SK-N-SH treated with all-trans-retinoic acid at 6 μM for 48 hours (cell line): ENCODE results near the gene PLD1.

Source experiments
- ARNTL ChIP-seq: fragments of 450-650 bp; formaldehyde crosslinking; IDR thresholded peaks from 2 replicates; pipeline ENCODE4 v1.5.0; 2020; ENCODE audit warnings: low read depth, mild to moderate bottlenecking, moderate library complexity, borderline replicate concordance
- RARB ChIP-seq: fragments of 250-450 bp; sonication (Bioruptor Pico); IDR thresholded peaks from 2 replicates; pipeline ENCODE4 v1.8.0; 2021; ENCODE audit warnings: mild to moderate bottlenecking, moderate library complexity
- TCF4 ChIP-seq: fragments of 250-450 bp; sonication (Bioruptor Pico); IDR thresholded peaks from 2 replicates; pipeline ENCODE4 v1.8.0; 2021; ENCODE audit warnings: mild to moderate bottlenecking, moderate library complexity, borderline replicate concordance
- ZC3H10 ChIP-seq: fragments of 250-450 bp; sonication (Bioruptor Pico); IDR thresholded peaks from 2 replicates; pipeline ENCODE4 v1.5.1; 2021; ENCODE audit warnings: mild to moderate bottlenecking, moderate library complexity
- ZNF565 ChIP-seq: fragments of 450-650 bp; formaldehyde crosslinking; conservative IDR thresholded peaks from 2 replicates; pipeline ENCODE4 v1.5.0; 2020; ENCODE audit warnings: low read depth, mild to moderate bottlenecking, moderate library complexity
- ZNF70 ChIP-seq: fragments of 450-650 bp; formaldehyde crosslinking; IDR thresholded peaks from 2 replicates; pipeline ENCODE4 v1.5.0; 2020; ENCODE audit warnings: mild to moderate bottlenecking, moderate library complexity
- ZNF8 ChIP-seq: fragments of 450-650 bp; formaldehyde crosslinking; IDR thresholded peaks from 2 replicates; pipeline ENCODE4 v1.5.0; 2020; ENCODE audit warnings: mild to moderate bottlenecking, moderate library complexity
- TF ChIP-seq, protein P1 (sequence below): fragments of 250-450 bp; sonication (Bioruptor Pico); IDR thresholded peaks from 2 replicates; pipeline ENCODE4 v1.5.1; 2020; ENCODE audit warnings: low read depth, mild to moderate bottlenecking, moderate library complexity

GRCh38 chr3:171836855-171837254 is 26.6 kb upstream of the PLD1 start:
- TF ChIP-seq, protein P1, sequence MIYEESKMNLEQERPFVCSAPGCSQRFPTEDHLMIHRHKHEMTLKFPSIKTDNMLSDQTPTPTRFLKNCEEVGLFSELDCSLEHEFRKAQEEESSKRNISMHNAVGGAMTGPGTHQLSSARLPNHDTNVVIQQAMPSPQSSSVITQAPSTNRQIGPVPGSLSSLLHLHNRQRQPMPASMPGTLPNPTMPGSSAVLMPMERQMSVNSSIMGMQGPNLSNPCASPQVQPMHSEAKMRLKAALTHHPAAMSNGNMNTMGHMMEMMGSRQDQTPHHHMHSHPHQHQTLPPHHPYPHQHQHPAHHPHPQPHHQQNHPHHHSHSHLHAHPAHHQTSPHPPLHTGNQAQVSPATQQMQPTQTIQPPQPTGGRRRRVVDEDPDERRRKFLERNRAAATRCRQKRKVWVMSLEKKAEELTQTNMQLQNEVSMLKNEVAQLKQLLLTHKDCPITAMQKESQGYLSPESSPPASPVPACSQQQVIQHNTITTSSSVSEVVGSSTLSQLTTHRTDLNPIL (CRISPR knock-in tag): no peak
- TF ChIP-seq ZNF8 (CRISPR knock-in tag): no peak
- TF ChIP-seq ARNTL (CRISPR knock-in tag): no peak
- no peak for TF ChIP-seq ZNF70 (CRISPR knock-in tag)
- no peak for TF ChIP-seq ZC3H10 (CRISPR knock-in tag)
- TF ChIP-seq TCF4 (CRISPR knock-in tag): no peak
- no peak for TF ChIP-seq ZNF565
- no peak for TF ChIP-seq RARB (CRISPR knock-in tag)
